IMR-90 (cell line): ENCODE data around the gene DIP2A. TPM values are rescaled to one million over a fixed set of nuclear protein-coding genes. Genes with fewer than 3 reads are reported as not detected.

ENCODE experiments used
- ATAC-seq: fragments of 200-7000 bp; cut with Tn5 transposase; 2 replicates; pipeline ENCODE4 v1.9.1; 2020; ENCODE audit warnings: low read depth, mild to moderate bottlenecking, moderate library complexity
- BruUV-seq: library from RNA; stranded (reverse); fragments of 400-500 nt; replicated peaks from 2 replicates; lab custom pipeline; 2021; lab: Mats Ljungman, UMichigan
- CTCF ChIA-PET: fragments of 300-600 bp; formaldehyde crosslinking; extraction: SDS; loops from one replicate; lab custom pipeline; 2021; ENCODE audit warnings: antibody characterized with exemption; lab: Yijun Ruan, JAX
- POLR2A ChIA-PET: fragments of 300-600 bp; sonication (Branson Sonifier 250); formaldehyde crosslinking; loops from one replicate; lab custom pipeline; 2022; ENCODE audit warnings: antibody characterized with exemption; ENCODE audit not compliant: unreplicated experiment; lab: Charles Lee
- DNase-seq: peaks from one replicate; pipeline ENCODE4 v3.0.0; 2013
- H2AFZ ChIP-seq: replicated peaks from 2 replicates; pipeline ENCODE3; 2013; ENCODE audit warnings: low read length, mild to moderate bottlenecking; ENCODE audit not compliant: poor library complexity
- H2AK5ac ChIP-seq: 2 replicates; pipeline ENCODE4 v1.6.1; 2013; ENCODE audit warnings: low read depth, low read length, inconsistent platforms
- H2AK9ac ChIP-seq: replicated peaks from 2 replicates; pipeline ENCODE3; 2013; ENCODE audit warnings: mild to moderate bottlenecking, low read depth, low read length, moderate library complexity; ENCODE audit not compliant: poor library complexity
- H2BK120ac ChIP-seq: 2 replicates; pipeline ENCODE4 v1.6.1; 2013; ENCODE audit warnings: low read depth, low read length, inconsistent platforms
- H2BK15ac ChIP-seq: 3 replicates; pipeline ENCODE4 v1.6.1; 2013; ENCODE audit warnings: low read depth, low read length, inconsistent platforms
- H2BK20ac ChIP-seq: 2 replicates; pipeline ENCODE4 v1.6.1; 2013; ENCODE audit warnings: low read depth, mild to moderate bottlenecking, inconsistent platforms, low read length, moderate library complexity
- H2BK5ac ChIP-seq: 2 replicates; pipeline ENCODE4 v1.6.1; 2013; ENCODE audit warnings: mild to moderate bottlenecking, low read depth, low read length, inconsistent platforms; ENCODE audit not compliant: poor library complexity, severe bottlenecking
- H3K14ac ChIP-seq: replicated peaks from 2 replicates; pipeline ENCODE4 v1.6.1; 2013; ENCODE audit warnings: low read depth, low read length, inconsistent platforms
- H3K18ac ChIP-seq: 2 replicates; pipeline ENCODE4 v1.6.1; 2013; ENCODE audit warnings: low read depth, low read length, control low read depth
- H3K23ac ChIP-seq: 2 replicates; pipeline ENCODE4 v1.6.1; 2013; ENCODE audit warnings: low read depth, low read length, inconsistent platforms
- H3K27ac ChIP-seq: 2 replicates; pipeline ENCODE4 v1.5.1; 2013; ENCODE audit warnings: mild to moderate bottlenecking, control low read depth, low read length; ENCODE audit not compliant: insufficient read depth
- H3K27me3 ChIP-seq: 2 replicates; pipeline ENCODE4 v1.6.1; 2013; ENCODE audit warnings: low read length; ENCODE audit not compliant: control insufficient read depth, insufficient read depth
- H3K36me3 ChIP-seq: 2 replicates; pipeline ENCODE4 v1.6.1; 2013; ENCODE audit warnings: low read length, mixed read lengths; ENCODE audit not compliant: control insufficient read depth, insufficient read depth
- H3K4ac ChIP-seq: 2 replicates; pipeline ENCODE4 v1.6.1; 2013; ENCODE audit warnings: low read depth, low read length, inconsistent platforms
- H3K4me1 ChIP-seq: 2 replicates; pipeline ENCODE4 v1.6.1; 2013; ENCODE audit warnings: low read length, mixed read lengths; ENCODE audit not compliant: control insufficient read depth, insufficient read depth
- H3K4me2 ChIP-seq: 2 replicates; pipeline ENCODE4 v1.6.1; 2013; ENCODE audit warnings: low read depth, mild to moderate bottlenecking, control low read depth, low read length, moderate library complexity
- H3K4me3 ChIP-seq: 2 replicates; pipeline ENCODE4 v1.5.1; 2013; ENCODE audit warnings: low read depth, mild to moderate bottlenecking, control low read depth, low read length, moderate library complexity; ENCODE audit not compliant: insufficient read depth
- H3K56ac ChIP-seq: 2 replicates; pipeline ENCODE4 v1.6.1; 2013; ENCODE audit warnings: low read length, inconsistent platforms; ENCODE audit not compliant: insufficient read depth; ENCODE audit errors: extremely low read depth
- H3K79me1 ChIP-seq, 2 experiments: 2 replicates each; pipeline ENCODE4 v1.6.1; 2013; ENCODE audit warnings: low read length in 2 of 2, inconsistent platforms in 1 of 2, low read depth in 1 of 2
- H3K9ac ChIP-seq: 2 replicates; pipeline ENCODE4 v1.6.1; 2013; ENCODE audit warnings: low read depth, low read length, control low read depth
- H3K9me1 ChIP-seq: 2 replicates; pipeline ENCODE4 v1.6.1; 2013; ENCODE audit warnings: low read length, inconsistent platforms; ENCODE audit not compliant: insufficient read depth
- H3K9me3 ChIP-seq: 2 replicates; pipeline ENCODE4 v1.6.1; 2013; ENCODE audit warnings: low read length; ENCODE audit not compliant: control insufficient read depth, insufficient read depth
- H4K20me1 ChIP-seq: 2 replicates; pipeline ENCODE4 v1.6.1; 2013; ENCODE audit warnings: low read length, inconsistent platforms; ENCODE audit not compliant: insufficient read depth
- H4K5ac ChIP-seq: 2 replicates; pipeline ENCODE4 v1.6.1; 2013; ENCODE audit warnings: mild to moderate bottlenecking, low read depth, low read length, control low read depth
- H4K8ac ChIP-seq, 2 experiments: 2 replicates each; pipeline ENCODE4 v1.6.1; 2013; ENCODE audit warnings: low read depth in 2 of 2, low read length in 2 of 2, control low read depth in 1 of 2, inconsistent platforms in 1 of 2
- H4K91ac ChIP-seq: 2 replicates; pipeline ENCODE4 v1.6.1; 2013; ENCODE audit warnings: low read depth, low read length, inconsistent platforms; ENCODE audit not compliant: insufficient read depth
- CHD1 ChIP-seq: IDR thresholded peaks from 2 replicates; pipeline ENCODE4 v1.6.1; 2012; ENCODE audit warnings: low read depth, low read length, improper control_type of control experiment
- NFE2L2 ChIP-seq: fragments of 150-350 bp; IDR thresholded peaks from 2 replicates; pipeline ENCODE4 v1.6.1; 2016; ENCODE audit warnings: low read depth, mild to moderate bottlenecking, low read length
- POLR2A ChIP-seq: IDR thresholded peaks from 2 replicates; pipeline ENCODE4 v1.6.1; 2012; ENCODE audit warnings: mild to moderate bottlenecking, low read depth, low read length
- RAD21 ChIP-seq: IDR thresholded peaks from 2 replicates; pipeline ENCODE4 v1.6.1; 2012; ENCODE audit warnings: low read length, improper control_type of control experiment
- SMC3 ChIP-seq: fragments of 150-350 bp; IDR thresholded peaks from 2 replicates; pipeline ENCODE4 v1.6.1; 2016; ENCODE audit warnings: low read depth, mild to moderate bottlenecking, antibody characterized with exemption, low read length, moderate library complexity
- USF2 ChIP-seq: fragments of 150-350 bp; IDR thresholded peaks from 2 replicates; pipeline ENCODE4 v1.6.1; 2017; ENCODE audit warnings: mild to moderate bottlenecking, antibody characterized with exemption, low read length, low read depth
- WGBS, 2 experiments: methylation state at CpG; one replicate each; pipeline versions ENCODE4 v1.1.5 to v1.1.7; 2013; ENCODE audit warnings: missing lambda C conversion rate in 2 of 2; ENCODE audit not compliant: insufficient read length in 1 of 2; ENCODE audit errors: extremely low coverage in 2 of 2; 5-methylcytosine and 5-hydroxymethylcytosine counted together
- dilution Hi-C: fragments of 300-500 bp; cut with HindIII; formaldehyde crosslinking; loops from one replicate; pipeline ENCODE4 v1.14.3; 2018; ENCODE audit warnings: low sequenced_read_pairs; ENCODE audit not compliant: unreplicated experiment
- in situ Hi-C: fragments of 300-500 bp; cut with MboI; formaldehyde crosslinking; loops from 3 replicates; pipeline ENCODE4 v1.14.3; 2019; ENCODE audit warnings: low sequenced_read_pairs, inconsistent platforms, mixed read lengths
- intact Hi-C: fragments of 100-400 bp; cut with micrococcal nuclease; formaldehyde crosslinking; loops from 2 replicates; pipeline ENCODE4 v1.10.0; 2022
- polyA plus RNA-seq, 3 experiments: library from polyadenylated mRNA; depleted of rRNA; stranded (reverse); fragments of >200 nt; gene quantifications; 2 replicates each; pipeline ENCODE4 v1.2.3, GENCODE V29; 2012; ENCODE audit warnings: low replicate concordance in 1 of 3
- total RNA-seq: library from RNA; depleted of rRNA; stranded (reverse); fragments of >200 nt; gene quantifications from 2 replicates; pipeline ENCODE4 v1.2.3, GENCODE V29; 2012

Gene DIP2A
- total and polyA plus RNA-seq, 2 of the 4 experiments (the other 2 are of a cell fraction) = 17.9 to 24.3 TPM

GRCh38 chr21:46559291-46559983 is 100.7 kb downstream of the DIP2A start:
- H3K18ac ChIP-seq = no peak overlapping the region
- H3K9me3 ChIP-seq = no peaks in the 10 kb centered on the region
- no peak overlapping the region for H3K9ac ChIP-seq
- intact Hi-C loops = no loop called here
- no peaks in the 10 kb centered on the region for H3K79me1 ChIP-seq
- BruUV-seq = no TSS peak
- in situ Hi-C loops = no loop called here
- dilution Hi-C loops = no loop called here
- H3K4me1 ChIP-seq = no peaks in the 10 kb centered on the region
- ChIA-PET CTCF (no interaction called here), POLR2A (interaction anchor here (0.6 kb wide), 1 partner anchor 69 kb away, joined by 4 read pairs; no protein-coding TSS in a partner anchor)
- H3K14ac ChIP-seq = no peak overlapping the region
- no peak overlapping the region for H3K4me3 ChIP-seq
- ATAC-seq (no peak), DNase-seq (no peak)
- H2BK20ac ChIP-seq = no peak overlapping the region
- no peak overlapping the region for H2AFZ ChIP-seq
- WGBS, 2 experiments = 93% methylated on average over 5 of the region's 16 CpGs; no CpG with 5 or more reads in 1 of the 2 experiments
- no peak overlapping the region for H3K27ac ChIP-seq
- H4K91ac ChIP-seq = no peak overlapping the region
- H2AK5ac ChIP-seq = no peak overlapping the region
- no peak overlapping the region for H4K8ac ChIP-seq
- H3K36me3 ChIP-seq = peaks cover 67% of the 10 kb centered on the region
- H4K20me1 ChIP-seq = no peaks in the 10 kb centered on the region
- no peak overlapping the region for H2BK120ac ChIP-seq
- H3K4me2 ChIP-seq = no peak overlapping the region
- H2BK5ac ChIP-seq = no peak overlapping the region
- TF ChIP-seq POLR2A (no peak), USF2 (no peak), NFE2L2 (no peak), SMC3 (no peak), RAD21 (no peak), CHD1 (no peak)
- H3K27me3 ChIP-seq = no peaks in the 10 kb centered on the region
- no peak overlapping the region for H3K56ac ChIP-seq
- H3K4ac ChIP-seq = no peak overlapping the region
- H4K5ac ChIP-seq = no peak overlapping the region
- no peak overlapping the region for H2AK9ac ChIP-seq
- H3K9me1 ChIP-seq = peaks cover 9% of the 10 kb centered on the region; the same call in 1 of the 2 replicates
- H2BK15ac ChIP-seq = no peak overlapping the region
- no peak overlapping the region for H3K23ac ChIP-seq
